DND-41 (cell line): Measurements from ENCODE around the gene CIDEA.

Experiments
- CTCF ChIP-seq: IDR thresholded peaks from 2 replicates; pipeline ENCODE4 v1.5.1; 2012; ENCODE audit warnings: borderline replicate concordance, low read length, moderate library complexity, mild to moderate bottlenecking; ENCODE audit not compliant: poor library complexity, severe bottlenecking; ENCODE audit errors: extremely low read depth
- EZH2 ChIP-seq: IDR thresholded peaks from 3 replicates; pipeline ENCODE4 v1.6.1; 2012; ENCODE audit warnings: borderline replicate concordance, low read depth, mild to moderate bottlenecking, moderate library complexity, low read length, inconsistent platforms; ENCODE audit not compliant: severe bottlenecking

DNA sequence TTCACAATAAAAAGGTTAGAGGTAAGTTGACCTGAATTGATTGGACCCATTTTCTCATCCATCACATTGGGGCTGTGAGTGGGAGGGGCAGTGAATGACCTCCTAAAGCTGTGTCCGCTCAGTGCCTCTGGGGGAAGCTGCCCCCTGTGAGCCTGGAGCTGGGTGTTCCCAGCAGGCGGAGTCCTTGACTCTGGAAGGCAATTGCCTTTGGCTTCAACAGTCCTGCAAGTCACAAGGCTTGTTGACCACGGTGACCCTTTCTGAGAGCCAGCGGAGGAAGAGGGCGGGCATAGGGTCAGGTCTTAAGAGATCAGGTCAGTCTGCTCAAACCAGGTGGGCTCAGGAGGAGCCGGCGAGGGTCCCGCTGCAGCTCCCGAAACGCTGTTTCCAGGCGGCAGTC, 1.1 kb upstream of the CIDEA start:
- no peak for TF ChIP-seq CTCF
- TF ChIP-seq EZH2, result no peak
